Fibroblast of the conjunctiva (primary cell): Measurements from ENCODE around the gene NAT9.
A peak's percentile ranks its signal among the peaks of the same experiment; 100 is the strongest.

Experiments used
- DNase-seq: peaks from one replicate; pipeline ENCODE4 v3.0.0-alpha.2; 2010; ENCODE audit warnings: low read depth

The NAT9 gene

GRCh38 chr17:74761419-74761818 is 14.7 kb downstream of the NAT9 start:
- no peak for DNase-seq

- no peak for DNase-seq
These were observed 15.6 kb downstream of the NAT9 start for GRCh38 chr17:74760404-74761105.

GRCh38 chr17:74759941-74760340 is 16.2 kb downstream of the NAT9 start:
- DNase-seq = no peak

GRCh38 chr17:74759243-74759801 is 16.8 kb downstream of the NAT9 start:
- DNase-seq = no peak

- no peak for DNase-seq
These were observed 17.3 kb downstream of the NAT9 start for GRCh38 chr17:74758848-74759168.

GRCh38 chr17:74757931-74758847 is 18.0 kb downstream of the NAT9 start:
- DNase-seq = no peak

- DNase-seq = no peak
These were observed 18.6 kb downstream of the NAT9 start for GRCh38 chr17:74757502-74757901.

- no peak for DNase-seq
These were observed 19.3 kb downstream of the NAT9 start for GRCh38 chr17:74756891-74757290.

- no peak for DNase-seq
These were observed 20.6 kb downstream of the NAT9 start for GRCh38 chr17:74755533-74755932.

- no peak for DNase-seq
These were observed 21.3 kb downstream of the NAT9 start for GRCh38 chr17:74754832-74755231.

- DNase-seq = no peak
These were observed 23.2 kb downstream of the NAT9 start for GRCh38 chr17:74752822-74753401.

GRCh38 chr17:74752415-74752814 is 23.7 kb downstream of the NAT9 start:
- no peak for DNase-seq

- DNase-seq = no peak
These were observed 25.6 kb downstream of the NAT9 start for GRCh38 chr17:74750327-74751069.

GRCh38 chr17:74750039-74750326 is 26.2 kb downstream of the NAT9 start:
- DNase-seq = no peak

GRCh38 chr17:74749279-74750038 is 26.7 kb downstream of the NAT9 start:
- no peak for DNase-seq

- DNase-seq = peak; percentile 68
These were observed 27.4 kb downstream of the NAT9 start, which contains the start of gene NHERF1 for GRCh38 chr17:74748529-74749278. TSS of gene NHERF1 (plus strand) at chr17:74748628. CDS start at chr17:74748847, 219 bp downstream.

- DNase-seq = no peak
These were observed 27.9 kb downstream of the NAT9 start for GRCh38 chr17:74748279-74748528.

- no peak for DNase-seq
These were observed 29.2 kb downstream of the NAT9 start for GRCh38 chr17:74746922-74747321.

- DNase-seq = no peak
These were observed 29.8 kb downstream of the NAT9 start for GRCh38 chr17:74746376-74746775.

GRCh38 chr17:74745548-74746177 is 30.5 kb downstream of the NAT9 start:
- no peak for DNase-seq
